IMR-90 (cell line): ENCODE results near the gene SETD3. TPM values are rescaled to one million over a fixed set of nuclear protein-coding genes. Genes with fewer than 3 reads are reported as not detected.

Experiments used
- ATAC-seq: fragments of 200-7000 bp; cut with Tn5 transposase; 2 replicates; pipeline ENCODE4 v1.9.1; 2020; ENCODE audit warnings: low read depth, mild to moderate bottlenecking, moderate library complexity
- BruUV-seq: library from RNA; stranded (reverse); fragments of 400-500 nt; replicated peaks from 2 replicates; lab custom pipeline; 2021; lab: Mats Ljungman, UMichigan
- CTCF ChIA-PET: fragments of 300-600 bp; formaldehyde crosslinking; extraction: SDS; loops from one replicate; lab custom pipeline; 2021; ENCODE audit warnings: antibody characterized with exemption; lab: Yijun Ruan, JAX
- POLR2A ChIA-PET: fragments of 300-600 bp; sonication (Branson Sonifier 250); formaldehyde crosslinking; loops from one replicate; lab custom pipeline; 2022; ENCODE audit warnings: antibody characterized with exemption; ENCODE audit not compliant: unreplicated experiment; lab: Charles Lee
- DNase-seq: peaks from one replicate; pipeline ENCODE4 v3.0.0; 2013
- H2AFZ ChIP-seq: replicated peaks from 2 replicates; pipeline ENCODE3; 2013; ENCODE audit warnings: low read length, mild to moderate bottlenecking; ENCODE audit not compliant: poor library complexity
- H2AK5ac ChIP-seq: 2 replicates; pipeline ENCODE4 v1.6.1; 2013; ENCODE audit warnings: low read depth, low read length, inconsistent platforms
- H2AK9ac ChIP-seq: replicated peaks from 2 replicates; pipeline ENCODE3; 2013; ENCODE audit warnings: mild to moderate bottlenecking, low read depth, low read length, moderate library complexity; ENCODE audit not compliant: poor library complexity
- H2BK120ac ChIP-seq: 2 replicates; pipeline ENCODE4 v1.6.1; 2013; ENCODE audit warnings: low read depth, low read length, inconsistent platforms
- H2BK15ac ChIP-seq: 3 replicates; pipeline ENCODE4 v1.6.1; 2013; ENCODE audit warnings: low read depth, low read length, inconsistent platforms
- H2BK20ac ChIP-seq: 2 replicates; pipeline ENCODE4 v1.6.1; 2013; ENCODE audit warnings: low read depth, mild to moderate bottlenecking, inconsistent platforms, low read length, moderate library complexity
- H2BK5ac ChIP-seq: 2 replicates; pipeline ENCODE4 v1.6.1; 2013; ENCODE audit warnings: mild to moderate bottlenecking, low read depth, low read length, inconsistent platforms; ENCODE audit not compliant: poor library complexity, severe bottlenecking
- H3K14ac ChIP-seq: replicated peaks from 2 replicates; pipeline ENCODE4 v1.6.1; 2013; ENCODE audit warnings: low read depth, low read length, inconsistent platforms
- H3K18ac ChIP-seq: 2 replicates; pipeline ENCODE4 v1.6.1; 2013; ENCODE audit warnings: low read depth, low read length, control low read depth
- H3K23ac ChIP-seq: 2 replicates; pipeline ENCODE4 v1.6.1; 2013; ENCODE audit warnings: low read depth, low read length, inconsistent platforms
- H3K27ac ChIP-seq: 2 replicates; pipeline ENCODE4 v1.5.1; 2013; ENCODE audit warnings: mild to moderate bottlenecking, control low read depth, low read length; ENCODE audit not compliant: insufficient read depth
- H3K27me3 ChIP-seq: 2 replicates; pipeline ENCODE4 v1.6.1; 2013; ENCODE audit warnings: low read length; ENCODE audit not compliant: control insufficient read depth, insufficient read depth
- H3K36me3 ChIP-seq: 2 replicates; pipeline ENCODE4 v1.6.1; 2013; ENCODE audit warnings: low read length, mixed read lengths; ENCODE audit not compliant: control insufficient read depth, insufficient read depth
- H3K4ac ChIP-seq: 2 replicates; pipeline ENCODE4 v1.6.1; 2013; ENCODE audit warnings: low read depth, low read length, inconsistent platforms
- H3K4me1 ChIP-seq: 2 replicates; pipeline ENCODE4 v1.6.1; 2013; ENCODE audit warnings: low read length, mixed read lengths; ENCODE audit not compliant: control insufficient read depth, insufficient read depth
- H3K4me2 ChIP-seq: 2 replicates; pipeline ENCODE4 v1.6.1; 2013; ENCODE audit warnings: low read depth, mild to moderate bottlenecking, control low read depth, low read length, moderate library complexity
- H3K4me3 ChIP-seq: 2 replicates; pipeline ENCODE4 v1.5.1; 2013; ENCODE audit warnings: low read depth, mild to moderate bottlenecking, control low read depth, low read length, moderate library complexity; ENCODE audit not compliant: insufficient read depth
- H3K56ac ChIP-seq: 2 replicates; pipeline ENCODE4 v1.6.1; 2013; ENCODE audit warnings: low read length, inconsistent platforms; ENCODE audit not compliant: insufficient read depth; ENCODE audit errors: extremely low read depth
- H3K79me1 ChIP-seq, 2 experiments: 2 replicates each; pipeline ENCODE4 v1.6.1; 2013; ENCODE audit warnings: low read length in 2 of 2, inconsistent platforms in 1 of 2, low read depth in 1 of 2
- H3K9ac ChIP-seq: 2 replicates; pipeline ENCODE4 v1.6.1; 2013; ENCODE audit warnings: low read depth, low read length, control low read depth
- H3K9me1 ChIP-seq: 2 replicates; pipeline ENCODE4 v1.6.1; 2013; ENCODE audit warnings: low read length, inconsistent platforms; ENCODE audit not compliant: insufficient read depth
- H3K9me3 ChIP-seq: 2 replicates; pipeline ENCODE4 v1.6.1; 2013; ENCODE audit warnings: low read length; ENCODE audit not compliant: control insufficient read depth, insufficient read depth
- H4K20me1 ChIP-seq: 2 replicates; pipeline ENCODE4 v1.6.1; 2013; ENCODE audit warnings: low read length, inconsistent platforms; ENCODE audit not compliant: insufficient read depth
- H4K5ac ChIP-seq: 2 replicates; pipeline ENCODE4 v1.6.1; 2013; ENCODE audit warnings: mild to moderate bottlenecking, low read depth, low read length, control low read depth
- H4K8ac ChIP-seq, 2 experiments: 2 replicates each; pipeline ENCODE4 v1.6.1; 2013; ENCODE audit warnings: low read depth in 2 of 2, low read length in 2 of 2, control low read depth in 1 of 2, inconsistent platforms in 1 of 2
- H4K91ac ChIP-seq: 2 replicates; pipeline ENCODE4 v1.6.1; 2013; ENCODE audit warnings: low read depth, low read length, inconsistent platforms; ENCODE audit not compliant: insufficient read depth
- BHLHE40 ChIP-seq: fragments of 150-350 bp; IDR thresholded peaks from 2 replicates; pipeline ENCODE4 v1.6.1; 2016; ENCODE audit warnings: mild to moderate bottlenecking, low read depth, low read length
- FOS ChIP-seq: fragments of 150-350 bp; IDR thresholded peaks from 2 replicates; pipeline ENCODE4 v1.6.1; 2016; ENCODE audit warnings: low read depth, low read length
- MAFK ChIP-seq: IDR thresholded peaks from 2 replicates; pipeline ENCODE4 v1.6.1; 2012; ENCODE audit warnings: low read depth, low read length, improper control_type of control experiment
- NFE2L2 ChIP-seq: fragments of 150-350 bp; IDR thresholded peaks from 2 replicates; pipeline ENCODE4 v1.6.1; 2016; ENCODE audit warnings: low read depth, mild to moderate bottlenecking, low read length
- SMC3 ChIP-seq: fragments of 150-350 bp; IDR thresholded peaks from 2 replicates; pipeline ENCODE4 v1.6.1; 2016; ENCODE audit warnings: low read depth, mild to moderate bottlenecking, antibody characterized with exemption, low read length, moderate library complexity
- WGBS, 2 experiments: methylation state at CpG; one replicate each; pipeline versions ENCODE4 v1.1.5 to v1.1.7; 2013; ENCODE audit warnings: missing lambda C conversion rate in 2 of 2; ENCODE audit not compliant: insufficient read length in 1 of 2; ENCODE audit errors: extremely low coverage in 2 of 2; 5-methylcytosine and 5-hydroxymethylcytosine counted together
- dilution Hi-C: fragments of 300-500 bp; cut with HindIII; formaldehyde crosslinking; loops from one replicate; pipeline ENCODE4 v1.14.3; 2018; ENCODE audit warnings: low sequenced_read_pairs; ENCODE audit not compliant: unreplicated experiment
- in situ Hi-C: fragments of 300-500 bp; cut with MboI; formaldehyde crosslinking; loops from 3 replicates; pipeline ENCODE4 v1.14.3; 2019; ENCODE audit warnings: low sequenced_read_pairs, inconsistent platforms, mixed read lengths
- intact Hi-C: fragments of 100-400 bp; cut with micrococcal nuclease; formaldehyde crosslinking; loops from 2 replicates; pipeline ENCODE4 v1.10.0; 2022
- polyA plus RNA-seq, 3 experiments: library from polyadenylated mRNA; depleted of rRNA; stranded (reverse); fragments of >200 nt; gene quantifications; 2 replicates each; pipeline ENCODE4 v1.2.3, GENCODE V29; 2012; ENCODE audit warnings: low replicate concordance in 1 of 3
- total RNA-seq: library from RNA; depleted of rRNA; stranded (reverse); fragments of >200 nt; gene quantifications from 2 replicates; pipeline ENCODE4 v1.2.3, GENCODE V29; 2012
- TF ChIP-seq, protein P1 (sequence below): fragments of 150-350 bp; IDR thresholded peaks from 2 replicates; pipeline ENCODE4 v1.6.1; 2017; ENCODE audit warnings: mild to moderate bottlenecking, antibody characterized with exemption, low read length, low read depth

SETD3 gene
- total and polyA plus RNA-seq, 2 of the 4 experiments (the other 2 are of a cell fraction), result 18.8 to 31.9 TPM

DNA sequence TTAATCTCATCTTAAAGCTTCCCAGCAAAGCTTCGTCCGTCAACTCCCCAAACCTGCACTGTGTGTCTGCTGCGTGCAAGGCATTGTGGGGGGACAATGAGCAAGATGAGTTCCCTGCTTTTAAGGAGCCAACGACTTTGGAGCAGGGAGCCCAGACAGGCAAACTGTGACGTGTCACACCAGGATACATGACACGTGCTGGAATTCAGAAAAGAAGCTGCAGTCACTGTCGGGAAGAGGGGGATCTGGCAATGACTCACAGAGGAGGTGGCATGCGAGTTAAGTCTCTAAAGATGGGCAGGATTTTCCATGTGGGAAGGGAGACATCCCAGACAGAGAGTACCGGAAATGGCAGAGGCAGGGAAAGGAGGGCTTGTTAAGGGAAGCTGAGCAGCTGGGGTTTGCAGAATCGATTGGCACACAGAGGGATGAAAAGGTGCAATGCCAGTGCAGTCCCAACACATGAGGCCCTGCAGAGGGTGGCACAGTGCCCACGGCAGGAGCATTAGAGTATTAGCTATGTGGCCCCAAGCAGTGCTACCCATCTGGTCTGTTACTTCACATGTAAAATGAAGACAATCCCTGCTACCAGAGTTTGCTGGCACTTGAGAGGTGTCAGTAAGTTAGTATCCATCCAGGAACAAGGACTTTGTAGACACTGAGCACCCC lies 52.9 kb downstream of the SETD3 start:
- Histone ChIP-seq H3K4me2 (no peak overlapping the region), H3K14ac (no peak overlapping the region), H3K4ac (no peak overlapping the region), H3K27ac (no peak overlapping the region), H2BK5ac (no peak overlapping the region), H4K5ac (no peak overlapping the region), H3K56ac (no peak overlapping the region), H3K9me1 (no peaks in the 10 kb centered on the region; the same call in 1 of the 2 replicates), H3K18ac (no peak overlapping the region), H2AFZ (peak overlapping the region; percentile 47), H3K9ac (no peak overlapping the region), H3K79me1 (peaks cover 4 to 15% of the 10 kb centered on the region in 2 experiments; a peak in 3 of 4 replicates), H3K27me3 (no peaks in the 10 kb centered on the region), H3K9me3 (peaks cover 5% of the 10 kb centered on the region; the same call in 1 of the 2 replicates), H4K20me1 (no peaks in the 10 kb centered on the region; the same call in 1 of the 2 replicates), H2AK9ac (peak overlapping the region; percentile 56), H3K4me1 (peaks cover 3% of the 10 kb centered on the region), H3K23ac (peak overlapping the region; percentile 8; the same call in 1 of the 2 replicates), H2BK15ac (no peak overlapping the region), H3K4me3 (no peak overlapping the region), H2AK5ac (no peak overlapping the region), H4K91ac (no peak overlapping the region), H2BK120ac (no peak overlapping the region), H4K8ac (peak overlapping the region in 1 of 2 experiments; percentile 50; a peak in 1 of 4 replicates), H3K36me3 (peaks cover 8% of the 10 kb centered on the region), H2BK20ac (no peak overlapping the region)
- ChIA-PET POLR2A (no interaction called here), CTCF (interaction anchor here (2.7 kb wide), 1 partner anchor 12 kb away, joined by 11 read pairs; no protein-coding TSS in a partner anchor)
- dilution Hi-C loops (no loop called here), in situ Hi-C loops (no loop called here), intact Hi-C loops (no loop called here)
- TF ChIP-seq, protein P1, sequence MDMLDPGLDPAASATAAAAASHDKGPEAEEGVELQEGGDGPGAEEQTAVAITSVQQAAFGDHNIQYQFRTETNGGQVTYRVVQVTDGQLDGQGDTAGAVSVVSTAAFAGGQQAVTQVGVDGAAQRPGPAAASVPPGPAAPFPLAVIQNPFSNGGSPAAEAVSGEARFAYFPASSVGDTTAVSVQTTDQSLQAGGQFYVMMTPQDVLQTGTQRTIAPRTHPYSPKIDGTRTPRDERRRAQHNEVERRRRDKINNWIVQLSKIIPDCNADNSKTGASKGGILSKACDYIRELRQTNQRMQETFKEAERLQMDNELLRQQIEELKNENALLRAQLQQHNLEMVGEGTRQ, result peak; percentile 53
- TF ChIP-seq NFE2L2, result 0 out of 2 replicates have a peak, but pooled peaks have one; percentile 3
- no peak for TF ChIP-seq MAFK
- TF ChIP-seq BHLHE40, result peak; percentile 88
- 0 out of 2 replicates have a peak, but pooled peaks have one; percentile 11 for TF ChIP-seq FOS
- no peak for TF ChIP-seq SMC3
- 46% methylated on average over 7 of the region's 11 CpGs; no CpG with 5 or more reads in 1 of the 2 experiments for WGBS, 2 experiments
- BruUV-seq, result no TSS peak
- peak; percentile 56 for DNase-seq
- ATAC-seq, result peak; percentile 68
